ENCODE data around the gene CRTC3. TPM values are rescaled to one million over a fixed set of nuclear protein-coding genes. Genes with fewer than 3 reads are reported as not detected.

The CRTC3 gene
- total RNA-seq, 1 donor from 2014 or later = 49.0 TPM

DNA sequence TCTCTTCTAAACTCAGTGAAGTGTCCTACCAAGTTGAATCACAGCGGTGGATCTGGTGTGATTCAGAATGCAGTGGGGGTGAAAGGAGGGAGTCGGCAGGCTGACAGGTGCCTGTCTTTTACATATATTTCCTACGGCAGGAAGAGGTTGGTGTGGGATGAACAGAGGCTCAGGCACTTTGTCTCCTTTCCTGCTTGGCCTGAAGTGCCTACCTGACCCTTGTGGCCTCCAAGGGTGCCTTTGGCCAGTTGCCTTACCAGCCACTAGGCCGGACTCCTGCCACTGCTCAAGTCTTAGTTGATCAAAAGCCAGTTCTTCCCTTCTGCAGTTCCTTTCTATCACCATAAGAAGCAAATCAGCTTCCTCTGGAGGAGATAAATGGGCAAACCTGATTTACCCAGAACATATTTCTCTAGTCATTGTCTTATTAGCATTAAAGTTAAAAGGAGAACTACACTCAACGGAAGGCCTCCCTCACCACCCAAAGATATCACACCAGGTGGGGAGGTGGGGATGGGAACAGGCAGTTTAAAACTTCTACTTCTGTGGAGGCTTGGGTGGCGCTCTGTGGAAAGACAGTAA is 52.1 kb downstream of the CRTC3 start:
- Histone ChIP-seq H3K4me1 (peaks cover 17% of the 10 kb centered on the region), H3K9me3 (no peaks in the 10 kb centered on the region), H3K27ac (no peak overlapping the region), H3K36me3 (no peaks in the 10 kb centered on the region), H3K4me3 (no peak overlapping the region), H3K27me3 (no peaks in the 10 kb centered on the region)
- no peak for DNase-seq
- no peak for TF ChIP-seq CTCF (IDR thresholded peaks at IDR 0.05)
- intact Hi-C loops (cut with DNase I) = no loop called here
- peak; percentile 47 for ATAC-seq

- Histone ChIP-seq H3K36me3 (no peaks in the 10 kb centered on the region), H3K4me3 (no peak overlapping the region), H3K9me3 (no peaks in the 10 kb centered on the region), H3K4me1 (peaks cover 17% of the 10 kb centered on the region), H3K27ac (no peak overlapping the region), H3K27me3 (no peaks in the 10 kb centered on the region)
- intact Hi-C loops (cut with DNase I) = no loop called here
- no peak for TF ChIP-seq CTCF (IDR thresholded peaks at IDR 0.05)
- no peak for ATAC-seq
- no peak for DNase-seq
Measured at GRCh38 chr15:90582553-90582952, 52.8 kb downstream of the CRTC3 start.

GRCh38 chr15:90583471-90584252 is 53.9 kb downstream of the CRTC3 start:
- Histone ChIP-seq H3K27ac (no peak overlapping the region), H3K27me3 (no peaks in the 10 kb centered on the region), H3K9me3 (no peaks in the 10 kb centered on the region), H3K4me3 (no peak overlapping the region), H3K4me1 (peaks cover 17% of the 10 kb centered on the region), H3K36me3 (no peaks in the 10 kb centered on the region)
- DNase-seq (no peak), ATAC-seq (no peak)
- intact Hi-C loops (cut with DNase I) = no loop called here
- no peak for TF ChIP-seq CTCF (IDR thresholded peaks at IDR 0.05)

DNA sequence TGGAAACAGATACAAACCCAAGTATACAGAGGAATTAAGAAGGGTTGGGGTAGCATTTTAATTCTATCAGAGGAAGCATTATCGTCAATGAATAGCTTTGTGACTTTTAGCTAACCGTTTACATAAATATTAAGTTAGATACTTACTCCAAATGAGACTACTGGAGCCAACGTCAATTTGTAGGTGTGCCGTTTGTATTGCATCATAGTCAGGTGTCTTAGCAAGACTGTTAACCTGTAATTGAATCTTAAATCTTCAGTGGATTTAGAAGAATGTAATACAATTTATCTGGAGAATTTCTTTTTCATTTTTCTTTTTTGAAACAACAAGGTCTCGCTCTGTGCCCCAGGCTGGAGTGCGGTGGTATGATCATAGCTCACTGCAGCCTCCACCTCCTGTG is 55.1 kb downstream of the CRTC3 start:
- Histone ChIP-seq H3K4me1 (peaks cover 17% of the 10 kb centered on the region), H3K27ac (no peak overlapping the region), H3K27me3 (no peaks in the 10 kb centered on the region), H3K9me3 (no peaks in the 10 kb centered on the region), H3K4me3 (no peak overlapping the region), H3K36me3 (no peaks in the 10 kb centered on the region)
- DNase-seq = no peak
- ATAC-seq = no peak
- TF ChIP-seq CTCF (IDR thresholded peaks at IDR 0.05) = no peak
- intact Hi-C loops (cut with DNase I) = no loop called here

- Histone ChIP-seq H3K36me3 (no peaks in the 10 kb centered on the region), H3K9me3 (no peaks in the 10 kb centered on the region), H3K4me1 (peaks cover 27% of the 10 kb centered on the region), H3K27ac (no peak overlapping the region), H3K27me3 (no peaks in the 10 kb centered on the region), H3K4me3 (no peak overlapping the region)
- no peak for TF ChIP-seq CTCF (IDR thresholded peaks at IDR 0.05)
- intact Hi-C loops (cut with DNase I) = no loop called here
- ATAC-seq (no peak), DNase-seq (no peak)
Measured at GRCh38 chr15:90585863-90586262, 56.1 kb downstream of the CRTC3 start.
